CMK (cell line): ENCODE results near the gene TMEM232.

ENCODE experiments used
- DNase-seq: peaks from one replicate; pipeline ENCODE4 v3.0.0-alpha.2; 2010; ENCODE audit warnings: low read depth

Gene TMEM232

GRCh38 chr5:110401881-110402280, 324.6 kb downstream of the TMEM232 start:
- DNase-seq, result no peak

- no peak for DNase-seq
Observed at GRCh38 chr5:110398951-110399350, 327.5 kb downstream of the TMEM232 start.

GRCh38 chr5:110397281-110397680, 329.2 kb downstream of the TMEM232 start:
- no peak for DNase-seq

- no peak for DNase-seq
Observed at GRCh38 chr5:110386782-110387181, 339.7 kb downstream of the TMEM232 start.

- DNase-seq, result no peak
Observed at GRCh38 chr5:110383231-110383630, 343.2 kb downstream of the TMEM232 start.

- no peak for DNase-seq
Observed at GRCh38 chr5:110377943-110378342, 348.5 kb downstream of the TMEM232 start.

GRCh38 chr5:110377361-110377760, 349.1 kb downstream of the TMEM232 start:
- DNase-seq, result no peak

- no peak for DNase-seq
Observed at GRCh38 chr5:110376281-110376951, 350.1 kb downstream of the TMEM232 start.

GRCh38 chr5:110371725-110372041, 354.8 kb downstream of the TMEM232 start:
- DNase-seq, result no peak

GRCh38 chr5:110371011-110371724, 355.3 kb downstream of the TMEM232 start:
- no peak for DNase-seq
